HG03066 (cell line): ENCODE measurements around the gene CDH13.

ENCODE experiments used
- ATAC-seq: cut with Tn5 transposase; IDR thresholded peaks from one replicate; pipeline ENCODE4 v1.9.1; 2021; ENCODE audit warnings: low read depth; ENCODE audit not compliant: unreplicated experiment

Gene CDH13

GRCh38 chr16:82626791-82627261 is at the start of gene CDH13:
TSS of gene CDH13 (plus strand) at chr16:82626969.
- no peak for ATAC-seq

- no peak for ATAC-seq
Observed at GRCh38 chr16:82580298-82580890, 46.4 kb upstream of the CDH13 start.

- ATAC-seq: no peak
Observed at GRCh38 chr16:82582975-82583374, 43.8 kb upstream of the CDH13 start.

- ATAC-seq: no peak
Observed at GRCh38 chr16:82583422-82583821, 43.3 kb upstream of the CDH13 start.

- no peak for ATAC-seq
Observed at GRCh38 chr16:82584553-82585152, 42.1 kb upstream of the CDH13 start.

- no peak for ATAC-seq
Observed at GRCh38 chr16:82585675-82586074, 41.1 kb upstream of the CDH13 start.

- no peak for ATAC-seq
Observed at GRCh38 chr16:82586130-82586529, 40.6 kb upstream of the CDH13 start.

GRCh38 chr16:82587289-82587688 is 39.5 kb upstream of the CDH13 start:
- no peak for ATAC-seq

- no peak for ATAC-seq
Observed at GRCh38 chr16:82589407-82589806, 37.4 kb upstream of the CDH13 start.

GRCh38 chr16:82594114-82594513 is 32.7 kb upstream of the CDH13 start:
- ATAC-seq: no peak

GRCh38 chr16:82598771-82599170 is 28.0 kb upstream of the CDH13 start:
- ATAC-seq: no peak

- no peak for ATAC-seq
Observed at GRCh38 chr16:82601989-82602640, 24.7 kb upstream of the CDH13 start.

- no peak for ATAC-seq
Observed at GRCh38 chr16:82603784-82604411, 22.9 kb upstream of the CDH13 start.

- ATAC-seq: no peak
Observed at GRCh38 chr16:82605076-82605475, 21.7 kb upstream of the CDH13 start.

GRCh38 chr16:82605863-82606620 is 20.7 kb upstream of the CDH13 start:
- ATAC-seq: no peak

- ATAC-seq: no peak
Observed at GRCh38 chr16:82609140-82609539, 17.6 kb upstream of the CDH13 start.

GRCh38 chr16:82612263-82612662 is 14.5 kb upstream of the CDH13 start:
- no peak for ATAC-seq

GRCh38 chr16:82616356-82616755 is 10.4 kb upstream of the CDH13 start:
- no peak for ATAC-seq

- no peak for ATAC-seq
Observed at GRCh38 chr16:82621781-82622180, 5.0 kb upstream of the CDH13 start.

GRCh38 chr16:82623241-82623640 is 3.5 kb upstream of the CDH13 start:
- no peak for ATAC-seq
